GM12878 (cell line): Measurements from ENCODE around the gene OR2T35. TPM values are rescaled to one million over a fixed set of nuclear protein-coding genes. Genes with fewer than 3 reads are reported as not detected.

Experiments used
- ATAC-seq: fragments of 200-7000 bp; cut with Tn5 transposase; 3 replicates; pipeline ENCODE4 v1.9.1; 2020; ENCODE audit warnings: mild to moderate bottlenecking, moderate library complexity
- BruUV-seq: library from RNA; stranded (reverse); fragments of 400-500 nt; replicated peaks from 2 replicates; lab custom pipeline; 2021; lab: Mats Ljungman, UMichigan
- CTCF ChIA-PET: fragments of 300-600 bp; sonication (Branson Sonifier 250); formaldehyde crosslinking; extraction: SDS; loops from one replicate; lab custom pipeline; 2021; ENCODE audit warnings: inconsistent platforms; lab: Yijun Ruan, JAX
- POLR2A ChIA-PET: fragments of 350-600 bp; formaldehyde crosslinking; extraction: SDS; loops from one replicate; lab custom pipeline; 2021; ENCODE audit warnings: inconsistent platforms; lab: Charles Lee
- RAD21 ChIA-PET: fragments of 300-600 bp; sonication (Branson Sonifier 250); formaldehyde crosslinking; loops from one replicate; lab custom pipeline; 2023; ENCODE audit warnings: antibody characterized with exemption; ENCODE audit not compliant: unreplicated experiment; lab: Charles Lee
- SMC1A ChIA-PET: fragments of 300-600 bp; sonication (Branson Sonifier 250); formaldehyde crosslinking; loops from one replicate; lab custom pipeline; 2023; ENCODE audit not compliant: unreplicated experiment, uncharacterized antibody; lab: Charles Lee
- DNase-seq: peaks from one replicate; pipeline ENCODE4 v3.0.0-alpha.2; 2011; ENCODE audit warnings: low read depth, low spot score
- FAIRE-seq: peaks from 3 replicates; lab custom pipeline; 2011; peaks lifted over from hg19 to GRCh38; lab: Jason Lieb, UNC
- H2AFZ ChIP-seq: 2 replicates; pipeline ENCODE4 v1.6.0; 2011; ENCODE audit warnings: low read depth, low read length, control low read depth; ENCODE audit not compliant: control insufficient read depth
- H3K27ac ChIP-seq: 2 replicates; pipeline ENCODE4 v1.5.1; 2011; ENCODE audit warnings: control low read depth; ENCODE audit not compliant: control insufficient read depth, insufficient read depth
- H3K27me3 ChIP-seq, 2 experiments: replicated peaks in 1 of 2; 2 replicates each; pipeline versions ENCODE4 v1.6.0 to v1.6.1; 2011; ENCODE audit warnings: low read length in 1 of 2; ENCODE audit not compliant: control insufficient read depth in 2 of 2, insufficient read depth in 2 of 2
- H3K36me3 ChIP-seq, 2 experiments: 2 replicates each; pipeline ENCODE4 v1.5.1; 2011; ENCODE audit warnings: low read length in 1 of 2; ENCODE audit not compliant: control insufficient read depth in 2 of 2, insufficient read depth in 2 of 2
- H3K4me1 ChIP-seq: 2 replicates; pipeline ENCODE4 v1.6.1; 2011; ENCODE audit warnings: mild to moderate bottlenecking, low read length, moderate library complexity, mixed read lengths; ENCODE audit not compliant: control insufficient read depth, insufficient read depth
- H3K4me2 ChIP-seq: 2 replicates; pipeline ENCODE4 v1.6.0; 2011; ENCODE audit warnings: control low read depth; ENCODE audit not compliant: control insufficient read depth, insufficient read depth
- H3K4me3 ChIP-seq: fragments of 200-600 bp; sonication (generic); 2 replicates; pipeline ENCODE4 v1.5.1; 2016
- H3K79me2 ChIP-seq: 2 replicates; pipeline ENCODE4 v1.6.0; 2011; ENCODE audit warnings: low read length; ENCODE audit not compliant: control insufficient read depth, insufficient read depth
- H3K9ac ChIP-seq: 2 replicates; pipeline ENCODE4 v1.8.0; 2011; ENCODE audit warnings: low read length, control low read depth, mixed read lengths; ENCODE audit not compliant: control insufficient read depth, insufficient read depth
- H3K9me3 ChIP-seq: replicated peaks from 3 replicates; pipeline ENCODE4 v1.5.1; 2011; ENCODE audit warnings: mild to moderate bottlenecking, low read length; ENCODE audit not compliant: control insufficient read depth, insufficient read depth
- H4K20me1 ChIP-seq: 2 replicates; pipeline ENCODE4 v1.6.0; 2011; ENCODE audit not compliant: control insufficient read depth, insufficient read depth
- CREB1 ChIP-seq: IDR thresholded peaks from 2 replicates; pipeline ENCODE4 v1.6.1; 2012; ENCODE audit warnings: low read depth, mild to moderate bottlenecking, inconsistent platforms
- CREM ChIP-seq: IDR thresholded peaks from 2 replicates; pipeline ENCODE4 v1.6.1; 2014; ENCODE audit warnings: antibody characterized with exemption, low read depth
- E4F1 ChIP-seq: fragments of 450-650 bp; IDR thresholded peaks from 2 replicates; pipeline ENCODE4 v1.6.1; 2018; ENCODE audit warnings: borderline replicate concordance, mild to moderate bottlenecking; ENCODE audit not compliant: partially characterized antibody
- HDGF ChIP-seq: fragments of 450-650 bp; IDR thresholded peaks from 2 replicates; pipeline ENCODE4 v1.6.1; 2016; ENCODE audit warnings: antibody characterized with exemption
- JUNB ChIP-seq: IDR thresholded peaks from 2 replicates; pipeline ENCODE4 v1.6.1; 2016; ENCODE audit warnings: antibody characterized with exemption, mild to moderate bottlenecking
- MEF2A ChIP-seq: IDR thresholded peaks from 2 replicates; pipeline ENCODE4 v1.6.1; 2011; ENCODE audit warnings: low read depth, mild to moderate bottlenecking, low read length, moderate library complexity; ENCODE audit not compliant: insufficient read depth
- NR2F1 ChIP-seq: fragments of 450-650 bp; conservative IDR thresholded peaks from 2 replicates; pipeline ENCODE4 v1.6.1; 2017; ENCODE audit warnings: mild to moderate bottlenecking
- PKNOX1 ChIP-seq: fragments of 450-650 bp; IDR thresholded peaks from 2 replicates; pipeline ENCODE4 v1.6.1; 2016; ENCODE audit warnings: mild to moderate bottlenecking
- PML ChIP-seq: IDR thresholded peaks from 2 replicates; pipeline ENCODE4 v1.6.1; 2012; ENCODE audit warnings: low read length, inconsistent platforms
- POU2F2 ChIP-seq: IDR thresholded peaks from 3 replicates; pipeline ENCODE4 v1.6.1; 2011; ENCODE audit warnings: low read depth, mild to moderate bottlenecking, low read length, borderline replicate concordance
- RUNX3 ChIP-seq: IDR thresholded peaks from 2 replicates; pipeline ENCODE4 v1.6.1; 2012; ENCODE audit warnings: low read length, inconsistent platforms
- SMARCA5 ChIP-seq: fragments of 450-650 bp; IDR thresholded peaks from 2 replicates; pipeline ENCODE4 v1.6.1; 2017; ENCODE audit warnings: mild to moderate bottlenecking
- SREBF2 ChIP-seq: IDR thresholded peaks from 2 replicates; pipeline ENCODE4 v1.6.1; 2012; ENCODE audit warnings: mild to moderate bottlenecking, low read length
- SUPT20H ChIP-seq: IDR thresholded peaks from 2 replicates; pipeline ENCODE4 v1.6.1; 2011; ENCODE audit warnings: low read depth, mild to moderate bottlenecking, low read length, moderate library complexity, borderline replicate concordance; ENCODE audit not compliant: control insufficient read depth
- ZNF622 ChIP-seq: fragments of 450-650 bp; IDR thresholded peaks from 2 replicates; pipeline ENCODE4 v1.6.1; 2017; ENCODE audit warnings: mild to moderate bottlenecking, inconsistent platforms
- WGBS: methylation state at CpG from one replicate; pipeline ENCODE4 v1.1.6; 2016; ENCODE audit warnings: low lambda C conversion rate; ENCODE audit not compliant: insufficient replicate concordance, insufficient coverage; ENCODE audit errors: missing lambda C conversion rate; 5-methylcytosine and 5-hydroxymethylcytosine counted together
- in situ Hi-C: fragments of 300-500 bp; cut with MboI; formaldehyde crosslinking; loops from 9 replicates; pipeline ENCODE4 v1.14.3; 2018; ENCODE audit warnings: mixed read lengths
- intact Hi-C: fragments of 100-400 bp; cut with micrococcal nuclease; formaldehyde crosslinking; loops from one replicate; pipeline ENCODE4 v1.14.2; 2022; ENCODE audit not compliant: unreplicated experiment
- polyA plus RNA-seq, 11 experiments: library from polyadenylated mRNA; depleted of rRNA in 4 of 11; unstranded in 6 of 11; stranded (reverse) in 5 of 11; fragments of >200 nt; fragmentation: Nextera tagmentation in 4 of 11; fragmentation: Illumina TruSeq in 1 of 11; extraction: Ambion mirVana in 4 of 11; extraction: Trizol in 1 of 11; gene quantifications; 1 replicate in 1 of 11; 2 replicates in 10 of 11; pipeline versions ENCODE4 v1.2.1 to v1.2.3, GENCODE V29; 2011 to 2016; ENCODE audit warnings: inconsistent platforms in 2 of 11, missing spikeins in 2 of 11, low read depth in 1 of 11
- total RNA-seq, 4 experiments: library from RNA; depleted of rRNA in 3 of 4; stranded (reverse); fragments of >200 nt in 3 of 4; fragmentation: Illumina TruSeq in 1 of 4; extraction: Trizol in 1 of 4; gene quantifications; 2 replicates each; pipeline versions ENCODE4 v1.2.1 to v1.2.3, GENCODE V29; 2013 to 2021

The OR2T35 gene
- total and polyA plus RNA-seq, 10 of the 15 experiments (the other 5 are each of a cell fraction or from before 2014, with no cell fraction given) = 0.03 to 0.89 (median 0.38) TPM; not detected in 2

- TSS peak; percentile 75 for BruUV-seq
- peaks cover 3% of the 10 kb centered on the region; the same call in 1 of the 2 replicates for H3K4me1 ChIP-seq
- 3% methylated on average over 4 of the region's 4 CpGs for WGBS
- no peaks in the 10 kb centered on the region for H3K79me2 ChIP-seq
- intact Hi-C loops (loop anchor here (1.0 to 10.0 kb wide), 3 partner anchors 105 to 754 kb away; no protein-coding TSS in a partner anchor), in situ Hi-C loops (loop anchor here (5.0 kb wide), 1 partner anchor 446 kb away; no protein-coding TSS in a partner anchor)
- H3K36me3 ChIP-seq = no peaks in the 10 kb centered on the region
- POLR2A ChIA-PET = interaction anchor here (0.7 to 1.4 kb wide), 3 partner anchors 9 to 137 kb away, joined by 3 to 6 read pairs (median 4); partner anchors contain the start of gene SH3BP5L
- RAD21 ChIA-PET = interaction anchor here (1.0 to 7.8 kb wide), 9 partner anchors 25 to 445 kb away, joined by 3 to 72 read pairs (median 6); partner anchors contain the start of gene SH3BP5L
- no peaks in the 10 kb centered on the region for H3K27me3 ChIP-seq
- SMC1A ChIA-PET = interaction anchor here (0.7 to 4.8 kb wide), 15 partner anchors 8 to 445 kb away, joined by 3 to 50 read pairs (median 4); partner anchors contain the start of gene OR2T2
- no peak overlapping the region; the same call in 1 of the 2 replicates for H2AFZ ChIP-seq
- H4K20me1 ChIP-seq = no peaks in the 10 kb centered on the region
- H3K27ac ChIP-seq = peak overlapping the region; percentile 58
- FAIRE-seq = peak; percentile 84
- peaks cover 4% of the 10 kb centered on the region; the same call in 2 of the 3 replicates for H3K9me3 ChIP-seq
- peak; percentile 79 for ATAC-seq
- H3K4me3 ChIP-seq = no peak overlapping the region
- no peak overlapping the region for H3K9ac ChIP-seq
- DNase-seq = peak; percentile 80
- peak overlapping the region; percentile 28; the same call in 1 of the 2 replicates for H3K4me2 ChIP-seq
- CTCF ChIA-PET = interaction anchor here (0.6 to 4.9 kb wide), 6 partner anchors 11 to 282 kb away, joined by 3 to 52 read pairs (median 3); no protein-coding TSS in a partner anchor
- TF ChIP-seq SUPT20H (no peak), MEF2A (peak; percentile 37; the same call in 1 of the 2 replicates), NR2F1 (0 out of 2 replicates have a peak, but pooled peaks have one; percentile 7), SMARCA5 (no peak), ZNF622 (no peak), RUNX3 (peak; percentile 28; the same call in 1 of the 2 replicates), POU2F2 (no peak), SREBF2 (no peak), CREM (peak; percentile 36; the same call in 1 of the 2 replicates), CREB1 (no peak), E4F1 (no peak), HDGF (no peak), JUNB (peak; percentile 75), PKNOX1 (peak; percentile 94), PML (no peak)
Observed at GRCh38 chr1:248688527-248689298, 43.6 kb upstream of the OR2T35 start.
